ENCODE results near the gene INHBE. TPM values are rescaled to one million over a fixed set of nuclear protein-coding genes. Genes with fewer than 3 reads are reported as not detected.
A peak's percentile ranks its signal among the peaks of the same experiment; 100 is the strongest.

INHBE gene
- total and polyA plus RNA-seq, 2 of the 8 experiments (the other 6 are each of a cell fraction or from before 2014, with no cell fraction given), result 10.2 to 18.8 TPM

- ChIA-PET CTCF (ENCODE audit: partially characterized antibody) (interaction anchor here (0.9 to 18.5 kb wide), 16 partner anchors 10 to 337 kb away, joined by 3 to 478 read pairs (median 4); partner anchors contain the start of genes ARHGAP9, MARS1 and STAC3), POLR2A (ENCODE audit: partially characterized antibody) (interaction anchor here (1.0 to 6.4 kb wide), 6 partner anchors 8 to 231 kb away, joined by 3 to 51 read pairs (median 4); partner anchors contain the start of genes INHBE and SHMT2)
- Histone ChIP-seq H3K27ac (ENCODE audit: low read depth, low read length) (no peak overlapping the region), H2AK5ac (ENCODE audit: low read depth, low read length) (no peak overlapping the region), H3K56ac (replicated peaks; ENCODE audit: insufficient read length, low read depth, low read length) (no peak overlapping the region), H3K4me3 (ENCODE audit: extremely low read depth in 1 of 4, insufficient read depth in 2 of 4, low read depth in 3 of 4, low read length in 4 of 4) (peak overlapping the region in 1 of 4 experiments; percentile 91; a peak in 2 of 8 replicates), H3K18ac (ENCODE audit: extremely low read depth, low read length) (no peak overlapping the region), H2AFZ (ENCODE audit: low read length) (no peak overlapping the region), H3K9ac (replicated peaks in 1 of 4; ENCODE audit: extremely low read depth in 1 of 4, low read depth in 3 of 4, low read length in 3 of 4) (no peak overlapping the region; a peak in 2 of 7 replicates), H4K20me1 (replicated peaks in 1 of 2; ENCODE audit: control insufficient read depth in 1 of 2, insufficient read depth in 2 of 2, low read length in 2 of 2) (peaks cover 0 to 2% of the 10 kb centered on the region in 2 experiments), H2BK5ac (ENCODE audit: low read depth, low read length) (0 out of 2 replicates have a peak overlapping the region, but pooled peaks have one; percentile 98), H4K91ac (replicated peaks; ENCODE audit: insufficient read length, low read length) (no peak overlapping the region), H3K4me2 (ENCODE audit: insufficient read depth in 1 of 2, low read depth in 2 of 2, low read length in 2 of 2) (peak overlapping the region; percentile 84 to 95), H2BK20ac (ENCODE audit: low read length) (no peak overlapping the region), H3K36me3 (ENCODE audit: control insufficient read depth in 2 of 4, insufficient read depth in 4 of 4, low read length in 3 of 4) (peaks cover 0 to 3% (median under 1%) of the 10 kb centered on the region in 4 experiments; a peak in 5 of 8 replicates), H2BK120ac (replicated peaks; ENCODE audit: low read depth, low read length) (no peak overlapping the region), H2BK15ac (ENCODE audit: low read length) (no peak overlapping the region), H3K79me2 (ENCODE audit: control insufficient read depth in 1 of 2, insufficient read depth in 2 of 2, low read length in 2 of 2) (peaks cover 0 to 4% of the 10 kb centered on the region in 2 experiments; a peak in 1 of 4 replicates), H4K8ac (ENCODE audit: extremely low read depth, insufficient read depth, low read length) (no peak overlapping the region), H3K14ac (ENCODE audit: insufficient read length) (no peak overlapping the region), H2BK12ac (ENCODE audit: low read depth, low read length) (no peak overlapping the region), H3K4ac (replicated peaks; ENCODE audit: insufficient read length, low read depth, low read length) (no peak overlapping the region), H3K23me2 (ENCODE audit: low read depth, low read length) (peaks cover 4% of the 10 kb centered on the region; the same call in 1 of the 2 replicates), H3K27me3 (replicated peaks in 1 of 4; ENCODE audit: control insufficient read depth in 3 of 4, extremely low read depth in 1 of 4, insufficient read depth in 3 of 4, low read length in 3 of 4) (no peaks in the 10 kb centered on the region), H3K9me3 (ENCODE audit: insufficient read depth in 2 of 2, low read depth in 1 of 2, low read length in 1 of 2) (no peaks in the 10 kb centered on the region), H3K4me1 (replicated peaks in 1 of 4; ENCODE audit: control insufficient read depth in 3 of 4, insufficient read depth in 4 of 4, low read length in 3 of 4) (peaks cover 0 to 7% (median 1%) of the 10 kb centered on the region in 4 experiments; a peak in 3 of 7 replicates), H4K5ac (ENCODE audit: insufficient read length, low read depth, low read length) (no peak overlapping the region), H3K23ac (ENCODE audit: insufficient read length) (no peak overlapping the region), H3K79me1 (ENCODE audit: low read depth, low read length) (no peaks in the 10 kb centered on the region)
- 42% methylated on average over 5 of the region's 5 CpGs; no CpG with 5 or more reads in 1 of the 2 experiments for WGBS, 2 experiments (ENCODE audit: extremely low coverage in 1 of 2, insufficient coverage in 1 of 2, insufficient read length in 1 of 2, insufficient replicate concordance in 2 of 2, low coverage in 1 of 2, low lambda C conversion rate in 2 of 2, missing lambda C conversion rate in 1 of 2)
- FAIRE-seq, result no peak
- no peak for DNase-seq (ENCODE audit: low read depth in 1 of 2, low spot score in 2 of 2)
- no peak for TF ChIP-seq RAD21 (IDR thresholded peaks at IDR 0.05 in 1 of 2, conservative IDR thresholded peaks at IDR 0.05 in 1 of 2; ENCODE audit: low read depth in 2 of 2, low read length in 2 of 2)
- TF ChIP-seq CHD1 (IDR thresholded peaks at IDR 0.05; ENCODE audit: low read depth, low read length), result no peak
- no peak for TF ChIP-seq RNF2 (IDR thresholded peaks at IDR 0.05; ENCODE audit: borderline replicate concordance, low read depth, low read length, missing control alignments, poor library complexity, severe bottlenecking)
- TF ChIP-seq ATF2 (IDR thresholded peaks at IDR 0.05; ENCODE audit: low read length), result no peak
- TF ChIP-seq RBBP5 (IDR thresholded peaks at IDR 0.05; ENCODE audit: borderline replicate concordance, low read depth, low read length), result no peak
- TF ChIP-seq SRF (IDR thresholded peaks at IDR 0.05; ENCODE audit: low read depth, low read length), result no peak
- TF ChIP-seq PHF8 (conservative IDR thresholded peaks at IDR 0.05; ENCODE audit: low read depth, low read length), result no peak
Observed at GRCh38 chr12:57462912-57463253, 7.8 kb downstream of the INHBE start.
